Ascending aorta (tissue), 2 donors: Measurements from ENCODE around the gene LMOD3. TPM values are rescaled to one million over a fixed set of nuclear protein-coding genes. Genes with fewer than 3 reads are reported as not detected.

Experiments
- DNase-seq, 2 donors: peaks; one replicate each; pipeline ENCODE4 v3.0.0-alpha.2; 2019; ENCODE audit warnings: low spot score in 2 of 2
- H3K27ac ChIP-seq, 2 donors: fragments of 200-600 bp; sonication (generic); one replicate each; pipeline ENCODE4 v1.5.1; 2016 to 2017; ENCODE audit warnings: mild to moderate bottlenecking in 1 of 2
- H3K27me3 ChIP-seq: fragments of 200-600 bp; sonication (generic); one replicate; pipeline ENCODE4 v1.5.1; 2017
- H3K36me3 ChIP-seq, 2 donors: fragments of 200-600 bp; sonication (generic); one replicate each; pipeline ENCODE4 v1.5.1; 2016
- H3K4me1 ChIP-seq, 2 donors: fragments of 200-600 bp; sonication (generic); one replicate each; pipeline ENCODE4 v1.5.1; 2016 to 2017; ENCODE audit warnings: mild to moderate bottlenecking in 1 of 2
- H3K4me3 ChIP-seq, 2 donors: fragments of 200-600 bp; sonication (generic); one replicate each; pipeline ENCODE4 v1.5.1; 2016 to 2017; ENCODE audit warnings: mild to moderate bottlenecking in 1 of 2
- H3K9me3 ChIP-seq, 2 donors: fragments of 200-600 bp; sonication (generic); one replicate each; pipeline ENCODE4 v1.5.1; 2016
- intact Hi-C: fragments of 100-400 bp; cut with DNase I; formaldehyde crosslinking; loops from one replicate; pipeline ENCODE4 v1.15.1; 2023
- total RNA-seq: library from RNA; depleted of rRNA; stranded (reverse); fragments of >200 nt; gene quantifications from one replicate; pipeline ENCODE4 v1.1.0, GENCODE V29; 2016
- TF ChIP-seq, protein P1 (sequence below), 3 experiments: fragments of 200-600 bp in 2 of 3; fragments of 450-650 bp in 1 of 3; sonication (generic) in 2 of 3; IDR thresholded peaks; one replicate each; pipeline ENCODE4 v1.5.1; 2016 to 2019; ENCODE audit warnings: antibody characterized with exemption in 3 of 3, mild to moderate bottlenecking in 1 of 3, moderate library complexity in 1 of 3

The LMOD3 gene
- total RNA-seq, 1 donor from 2014 or later, result not detected

- no peak overlapping the region for H3K4me3 ChIP-seq
- H3K4me1 ChIP-seq, result no peaks in the 10 kb centered on the region
- H3K9me3 ChIP-seq, result no peaks in the 10 kb centered on the region
- no peak overlapping the region for H3K27ac ChIP-seq
- intact Hi-C loops, result loop anchor here (2.0 kb wide), 1 partner anchor 551 kb away; no protein-coding TSS in a partner anchor
- no peaks in the 10 kb centered on the region for H3K36me3 ChIP-seq
- TF ChIP-seq, protein P1, sequence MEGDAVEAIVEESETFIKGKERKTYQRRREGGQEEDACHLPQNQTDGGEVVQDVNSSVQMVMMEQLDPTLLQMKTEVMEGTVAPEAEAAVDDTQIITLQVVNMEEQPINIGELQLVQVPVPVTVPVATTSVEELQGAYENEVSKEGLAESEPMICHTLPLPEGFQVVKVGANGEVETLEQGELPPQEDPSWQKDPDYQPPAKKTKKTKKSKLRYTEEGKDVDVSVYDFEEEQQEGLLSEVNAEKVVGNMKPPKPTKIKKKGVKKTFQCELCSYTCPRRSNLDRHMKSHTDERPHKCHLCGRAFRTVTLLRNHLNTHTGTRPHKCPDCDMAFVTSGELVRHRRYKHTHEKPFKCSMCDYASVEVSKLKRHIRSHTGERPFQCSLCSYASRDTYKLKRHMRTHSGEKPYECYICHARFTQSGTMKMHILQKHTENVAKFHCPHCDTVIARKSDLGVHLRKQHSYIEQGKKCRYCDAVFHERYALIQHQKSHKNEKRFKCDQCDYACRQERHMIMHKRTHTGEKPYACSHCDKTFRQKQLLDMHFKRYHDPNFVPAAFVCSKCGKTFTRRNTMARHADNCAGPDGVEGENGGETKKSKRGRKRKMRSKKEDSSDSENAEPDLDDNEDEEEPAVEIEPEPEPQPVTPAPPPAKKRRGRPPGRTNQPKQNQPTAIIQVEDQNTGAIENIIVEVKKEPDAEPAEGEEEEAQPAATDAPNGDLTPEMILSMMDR (IDR thresholded peaks at IDR 0.05), result no peak
- DNase-seq, result no peak
- H3K27me3 ChIP-seq, result no peaks in the 10 kb centered on the region
These were observed 2.7 kb downstream of the LMOD3 start for GRCh38 chr3:69119681-69120080.

DNA sequence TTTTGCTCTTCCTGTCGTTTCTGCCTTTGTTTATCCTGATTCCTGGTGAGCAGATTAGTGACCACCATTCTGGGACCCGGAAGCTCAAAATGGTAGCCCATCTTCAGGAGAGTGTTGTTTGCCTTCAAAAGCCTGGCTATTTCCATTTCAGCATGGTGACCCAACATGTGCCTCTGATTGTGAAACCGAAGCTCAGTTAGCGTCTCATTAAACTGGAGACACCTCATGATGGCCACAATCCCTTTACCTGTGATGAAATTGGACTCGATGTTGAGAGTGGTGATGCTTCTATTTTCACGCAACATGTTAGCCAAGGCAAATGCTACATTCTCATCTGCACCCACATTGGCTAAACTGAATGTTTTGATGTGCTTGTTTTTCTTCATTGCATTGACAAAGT, 3.3 kb downstream of the LMOD3 start:
- no peaks in the 10 kb centered on the region for H3K27me3 ChIP-seq
- intact Hi-C loops, result no loop called here
- H3K4me1 ChIP-seq, result no peaks in the 10 kb centered on the region
- DNase-seq, result no peak
- H3K4me3 ChIP-seq, result no peak overlapping the region
- H3K27ac ChIP-seq, result no peak overlapping the region
- no peaks in the 10 kb centered on the region for H3K9me3 ChIP-seq
- no peaks in the 10 kb centered on the region for H3K36me3 ChIP-seq
- TF ChIP-seq, protein P1 (IDR thresholded peaks at IDR 0.05), result no peak

DNA sequence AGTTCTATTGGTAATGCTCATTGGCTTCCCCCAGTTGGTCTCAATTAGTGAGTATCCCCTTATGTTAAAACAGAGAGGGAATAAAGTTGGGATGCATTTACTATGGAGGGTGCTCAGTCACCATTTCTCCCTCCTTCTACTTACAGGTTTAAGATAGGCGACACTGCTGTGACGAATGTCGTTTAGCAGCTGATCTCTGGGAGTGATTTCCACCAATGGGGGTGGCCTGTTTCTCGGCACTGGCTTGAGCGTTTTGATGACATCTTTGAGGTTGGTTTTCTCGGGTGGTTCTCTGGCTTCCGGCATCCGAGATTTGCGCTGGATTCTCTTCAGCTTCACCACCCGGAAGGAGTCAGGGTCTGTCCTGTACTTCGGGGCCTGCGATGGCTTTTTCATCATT, 3.8 kb downstream of the LMOD3 start:
- H3K36me3 ChIP-seq, result no peaks in the 10 kb centered on the region
- H3K9me3 ChIP-seq, result no peaks in the 10 kb centered on the region
- H3K4me1 ChIP-seq, result no peaks in the 10 kb centered on the region
- H3K27me3 ChIP-seq, result no peaks in the 10 kb centered on the region
- TF ChIP-seq, protein P1 (IDR thresholded peaks at IDR 0.05), result no peak
- H3K27ac ChIP-seq, result no peak overlapping the region
- no peak for DNase-seq
- intact Hi-C loops, result no loop called here
- no peak overlapping the region for H3K4me3 ChIP-seq

DNA sequence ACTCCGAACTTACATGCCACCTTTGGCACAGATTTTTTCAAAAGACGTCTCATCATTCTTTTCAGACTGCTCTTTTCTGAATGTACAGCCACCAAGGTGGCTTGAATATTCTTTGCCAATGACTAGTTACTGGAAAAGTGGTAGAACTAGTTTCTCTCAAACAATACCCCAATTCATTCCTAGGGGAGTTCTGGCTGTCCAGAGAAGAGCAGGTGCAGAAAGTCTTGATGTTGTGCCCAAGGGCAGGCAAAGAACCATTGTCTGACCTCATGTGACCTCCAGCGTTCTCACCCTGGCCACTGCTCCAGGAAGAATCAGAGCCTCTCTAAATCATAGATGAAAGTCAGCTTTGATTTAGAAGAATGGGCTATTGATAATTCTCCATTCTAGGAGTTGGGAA, 5.5 kb downstream of the LMOD3 start:
- TF ChIP-seq, protein P1 (IDR thresholded peaks at IDR 0.05), result no peak
- Histone ChIP-seq H3K4me1 (no peaks in the 10 kb centered on the region), H3K27me3 (no peaks in the 10 kb centered on the region), H3K4me3 (no peak overlapping the region), H3K36me3 (no peaks in the 10 kb centered on the region), H3K27ac (no peak overlapping the region), H3K9me3 (no peaks in the 10 kb centered on the region)
- intact Hi-C loops, result no loop called here
- DNase-seq, result no peak

DNA sequence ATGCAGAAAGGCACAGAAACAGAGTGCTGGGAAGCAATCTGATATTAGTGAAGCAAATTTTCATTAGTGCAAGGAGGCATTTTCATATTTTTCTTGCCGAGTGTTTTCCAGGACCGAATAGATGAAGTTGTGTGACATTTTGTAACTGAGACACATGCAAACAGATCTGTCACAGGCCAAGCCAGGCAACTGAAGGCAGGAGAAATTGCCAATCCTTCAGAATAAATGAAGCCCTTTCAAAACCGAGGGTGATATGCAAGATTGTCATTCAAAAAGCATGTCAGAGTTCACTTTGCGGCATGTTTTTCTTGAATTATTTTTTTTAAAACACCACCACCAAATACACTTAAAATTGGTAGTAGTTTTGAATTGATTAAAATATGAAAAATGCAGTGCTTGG, 6.2 kb downstream of the LMOD3 start:
- H3K36me3 ChIP-seq, result no peaks in the 10 kb centered on the region
- H3K27me3 ChIP-seq, result no peaks in the 10 kb centered on the region
- no peaks in the 10 kb centered on the region for H3K9me3 ChIP-seq
- H3K27ac ChIP-seq, result no peak overlapping the region
- H3K4me1 ChIP-seq, result no peaks in the 10 kb centered on the region
- intact Hi-C loops, result no loop called here
- no peak for DNase-seq
- TF ChIP-seq, protein P1 (IDR thresholded peaks at IDR 0.05), result no peak
- no peak overlapping the region for H3K4me3 ChIP-seq

GRCh38 chr3:69115731-69116130, 6.7 kb downstream of the LMOD3 start:
- intact Hi-C loops, result no loop called here
- no peak overlapping the region for H3K27ac ChIP-seq

More at GRCh38 chr3:69115731-69116130, 6.7 kb downstream of the LMOD3 start:
- Histone ChIP-seq H3K4me1 (no peaks in the 10 kb centered on the region), H3K36me3 (no peaks in the 10 kb centered on the region), H3K4me3 (no peak overlapping the region), H3K9me3 (no peaks in the 10 kb centered on the region), H3K27me3 (no peaks in the 10 kb centered on the region)
- DNase-seq, result no peak
- TF ChIP-seq, protein P1 (IDR thresholded peaks at IDR 0.05), result no peak
